GM18507 (cell line): ENCODE data around the gene PPP2R2B.
A peak's percentile ranks its signal among the peaks of the same experiment; 100 is the strongest.
"Not testable (repeated sequence)": the region's sequence is repeated elsewhere in the genome, so short reads cannot be mapped to it uniquely, and the experiment has no call there.

Source experiments
- DNase-seq: peaks from one replicate; pipeline ENCODE4 v3.0.0; 2011; ENCODE audit warnings: low read depth; ENCODE audit not compliant: insufficient read length; ENCODE audit errors: extremely low spot score
- FAIRE-seq: peaks from 2 replicates; lab custom pipeline; 2011; peaks lifted over from hg19 to GRCh38; lab: Jason Lieb, UNC

PPP2R2B gene

DNA sequence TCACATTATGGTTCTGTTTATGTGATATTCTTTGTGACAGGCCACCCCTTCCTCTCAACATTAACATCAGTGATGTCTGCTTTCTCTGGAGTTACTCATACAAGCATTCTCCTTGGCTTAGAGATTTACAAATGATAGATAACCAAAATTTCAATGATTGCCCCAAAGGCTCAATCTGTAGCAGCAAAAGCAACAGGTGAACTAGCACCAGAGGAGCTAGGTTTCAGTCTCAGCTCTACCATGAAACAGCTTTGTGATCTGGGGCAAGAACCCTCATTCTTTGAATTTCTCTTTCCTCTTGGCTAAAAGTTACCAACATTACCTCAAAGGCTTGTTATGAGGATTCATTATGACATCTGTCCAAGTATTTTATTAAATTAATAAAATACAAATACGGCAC lies 120.5 kb downstream of the PPP2R2B start:
- FAIRE-seq, result no peak
- no peak for DNase-seq

GRCh38 chr5:146756546-146756945 lies 122.0 kb downstream of the PPP2R2B start:
- DNase-seq, result no peak
- FAIRE-seq, result no peak

- FAIRE-seq (no peak), DNase-seq (no peak)
These were observed 122.8 kb downstream of the PPP2R2B start for GRCh38 chr5:146755793-146756192.

DNA sequence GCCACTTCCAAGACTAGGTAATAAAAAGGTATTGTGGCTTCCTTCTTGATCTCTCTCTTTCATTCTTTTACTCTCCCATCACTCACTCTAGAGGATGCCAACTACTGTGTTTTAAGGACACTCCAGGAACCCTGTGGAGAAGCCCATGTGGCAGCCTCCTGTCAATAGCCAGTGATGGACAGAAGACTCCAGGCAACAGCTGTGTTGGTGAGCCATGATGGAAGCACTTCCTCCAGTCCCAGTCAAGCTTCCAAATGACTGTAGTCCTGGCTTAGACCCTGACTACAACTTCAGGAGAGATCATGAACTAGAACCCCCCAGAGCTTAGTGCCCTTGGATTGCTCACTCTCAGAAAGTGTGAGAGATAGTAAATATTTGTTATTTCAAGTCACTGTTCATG lies 123.9 kb downstream of the PPP2R2B start:
- no peak for DNase-seq
- FAIRE-seq, result no peak

DNA sequence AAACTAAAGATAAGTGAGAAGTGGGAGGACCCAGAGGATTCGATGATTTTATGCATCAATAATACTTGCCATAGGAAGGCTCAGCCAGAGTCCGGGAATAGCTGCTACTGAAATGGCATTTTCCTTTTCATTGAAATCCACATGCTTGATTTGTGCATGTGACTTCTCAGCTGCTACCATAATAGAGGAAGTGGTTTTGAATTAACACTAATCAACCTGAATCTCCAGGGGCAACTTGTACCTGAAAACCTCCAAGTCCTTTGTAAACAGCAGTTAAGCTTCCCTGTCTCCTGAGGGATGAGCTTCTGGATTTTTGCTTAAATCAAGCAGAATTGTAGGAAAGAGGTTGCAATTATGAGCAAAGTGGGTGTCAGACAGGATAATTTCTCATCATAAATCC lies 124.9 kb downstream of the PPP2R2B start:
- DNase-seq, result no peak
- no peak for FAIRE-seq

- peak; percentile 8 for DNase-seq
- peak; percentile 89 for FAIRE-seq
These were observed 126.7 kb downstream of the PPP2R2B start for GRCh38 chr5:146751781-146752401.

DNA sequence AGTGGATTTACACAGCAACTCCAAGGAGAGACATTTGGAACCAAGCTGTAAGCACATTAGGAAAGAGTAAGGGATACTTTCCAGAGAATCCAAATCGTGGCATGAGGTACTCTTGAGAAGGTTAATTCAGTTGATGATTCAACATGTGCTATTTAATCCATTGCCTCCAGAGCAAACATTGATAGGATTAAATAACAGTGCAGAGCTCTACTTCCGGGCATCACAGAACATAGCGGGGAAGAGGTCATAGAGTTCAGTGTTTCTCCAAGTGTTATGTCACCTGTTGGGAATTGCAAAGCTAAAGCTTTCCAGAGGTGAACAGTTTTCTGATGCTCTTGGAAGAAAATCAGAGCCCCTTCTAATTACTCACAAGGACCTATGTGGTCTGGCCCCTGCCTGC lies 127.5 kb downstream of the PPP2R2B start:
- DNase-seq (no peak), FAIRE-seq (no peak)

- DNase-seq (no peak), FAIRE-seq (no peak)
These were observed 130.0 kb downstream of the PPP2R2B start for GRCh38 chr5:146748533-146748932.

GRCh38 chr5:146745931-146746577 lies 132.5 kb downstream of the PPP2R2B start:
- no peak for FAIRE-seq
- DNase-seq, result no peak

DNA sequence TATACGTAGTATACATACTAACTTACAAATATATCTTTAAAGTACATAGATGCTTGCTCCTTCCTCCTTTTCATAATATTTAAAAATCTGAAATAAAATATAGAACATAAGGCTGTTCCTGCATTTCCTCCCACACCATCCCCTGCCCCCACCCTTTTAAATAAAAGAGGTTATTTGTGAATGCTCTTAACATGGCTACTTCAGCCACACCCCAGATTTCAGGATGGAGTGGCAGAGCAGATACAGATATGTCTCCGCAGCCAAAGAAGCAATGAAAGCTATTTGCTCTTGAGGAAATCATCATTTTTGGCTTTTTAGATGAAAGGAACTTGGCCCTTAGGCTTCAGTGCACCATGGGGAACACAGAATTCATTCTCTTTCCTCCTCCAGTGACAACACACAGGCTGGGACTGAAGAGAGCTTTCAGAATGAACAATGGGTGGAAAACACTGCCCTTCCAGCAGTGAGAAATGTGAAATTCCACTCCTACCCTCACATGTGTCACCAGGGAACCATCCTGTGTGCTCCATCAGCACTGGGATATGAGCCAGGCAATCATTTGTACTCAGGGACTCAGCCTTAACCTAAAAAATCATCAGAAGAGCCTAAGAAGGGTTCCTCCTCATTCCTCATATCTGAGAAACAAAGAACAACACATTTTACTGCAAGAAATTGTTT lies 134.3 kb downstream of the PPP2R2B start:
- FAIRE-seq (no peak), DNase-seq (no peak)

DNA sequence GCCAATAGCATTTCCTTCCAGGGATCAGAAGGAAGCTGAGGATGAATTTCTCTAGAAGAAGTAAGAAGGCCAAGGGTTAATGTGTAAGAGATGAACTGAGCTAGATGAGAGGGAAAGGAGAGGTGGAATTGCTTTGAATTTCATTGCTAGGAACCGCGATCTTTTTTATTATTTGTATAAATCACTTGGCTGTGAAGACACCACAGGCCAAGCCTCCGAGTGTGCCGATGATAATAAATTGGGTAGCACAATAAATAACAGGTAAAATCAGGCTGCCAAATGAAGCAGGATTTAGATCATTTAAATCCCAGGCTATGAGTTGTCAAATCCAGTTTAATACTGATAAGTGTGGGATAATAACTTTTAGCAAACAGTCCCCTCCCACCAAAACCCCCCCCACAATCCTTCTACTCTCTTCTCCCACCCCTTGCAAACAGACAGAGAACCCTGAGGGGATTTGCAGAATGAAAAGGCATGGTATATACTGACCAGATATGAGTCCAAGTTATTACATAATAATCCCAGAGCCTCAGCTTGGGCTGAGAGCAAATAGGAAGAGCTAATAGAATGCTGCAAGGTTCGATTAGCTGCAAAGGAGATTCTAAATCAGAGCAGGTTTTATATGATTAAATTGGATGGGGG lies 143.5 kb downstream of the PPP2R2B start:
- FAIRE-seq (no peak), DNase-seq (no peak)

GRCh38 chr5:146732962-146733361 lies 145.6 kb downstream of the PPP2R2B start:
- FAIRE-seq, result no peak
- DNase-seq, result no peak

DNA sequence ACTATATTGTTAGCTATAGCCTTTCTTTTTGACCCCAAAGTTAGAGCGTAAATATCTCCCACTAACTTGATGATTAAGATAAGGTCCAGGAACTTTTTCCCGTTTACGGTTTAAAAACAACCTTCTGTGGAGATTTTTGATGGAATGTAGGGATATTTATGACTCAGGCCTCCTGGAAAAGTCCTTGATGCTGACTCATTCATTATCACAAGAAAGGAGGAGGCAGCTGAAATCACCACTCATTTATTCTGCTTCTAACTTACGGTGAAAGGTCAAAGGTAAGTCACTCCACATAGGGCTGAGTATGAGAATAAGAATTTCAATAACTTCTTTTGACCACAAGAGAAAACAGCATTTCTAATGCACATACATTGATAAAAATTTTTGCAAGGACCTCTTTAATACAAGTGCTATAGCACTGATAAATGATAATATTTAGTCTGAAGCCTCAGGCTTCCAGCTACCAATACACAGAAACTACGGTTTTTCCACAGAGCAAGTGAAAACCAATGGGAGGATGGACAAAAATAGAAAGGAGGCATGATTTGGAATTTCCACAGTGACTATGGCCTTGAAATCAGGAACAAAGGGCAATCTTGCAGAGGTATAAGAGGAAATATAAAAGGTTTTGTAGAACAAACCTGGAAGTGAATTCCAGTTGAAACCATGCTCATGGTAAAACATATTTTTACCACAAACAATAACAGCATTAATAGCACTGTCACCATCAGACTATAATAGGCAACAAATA lies 146.5 kb downstream of the PPP2R2B start:
- FAIRE-seq (no peak), DNase-seq (no peak)

- not testable (repeated sequence) for FAIRE-seq, DNase-seq
These were observed 149.8 kb downstream of the PPP2R2B start for GRCh38 chr5:146728746-146729145.

DNA sequence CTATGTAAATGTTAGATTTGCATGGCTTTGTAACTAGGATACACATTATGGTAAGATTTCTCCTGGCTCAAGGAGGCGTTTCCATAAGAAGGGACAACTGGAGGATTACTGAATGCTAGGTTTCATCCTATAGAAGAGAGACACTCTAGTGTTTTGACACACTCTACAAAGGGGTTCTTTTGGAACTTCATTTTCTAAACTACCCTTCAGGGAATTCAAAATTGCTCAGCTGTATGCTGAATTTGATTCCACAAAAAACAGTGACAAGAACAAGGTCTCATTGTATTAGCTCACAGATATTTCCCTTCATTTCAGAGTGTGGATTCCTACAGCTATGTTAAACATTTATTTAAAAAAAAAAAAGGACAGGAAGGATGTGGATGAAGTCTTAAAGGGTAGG lies 151.7 kb downstream of the PPP2R2B start:
- FAIRE-seq (no peak), DNase-seq (no peak)

GRCh38 chr5:146726020-146726419 lies 152.5 kb downstream of the PPP2R2B start:
- FAIRE-seq (no peak), DNase-seq (no peak)

GRCh38 chr5:146725025-146725424 lies 153.5 kb downstream of the PPP2R2B start:
- DNase-seq, result no peak

DNA sequence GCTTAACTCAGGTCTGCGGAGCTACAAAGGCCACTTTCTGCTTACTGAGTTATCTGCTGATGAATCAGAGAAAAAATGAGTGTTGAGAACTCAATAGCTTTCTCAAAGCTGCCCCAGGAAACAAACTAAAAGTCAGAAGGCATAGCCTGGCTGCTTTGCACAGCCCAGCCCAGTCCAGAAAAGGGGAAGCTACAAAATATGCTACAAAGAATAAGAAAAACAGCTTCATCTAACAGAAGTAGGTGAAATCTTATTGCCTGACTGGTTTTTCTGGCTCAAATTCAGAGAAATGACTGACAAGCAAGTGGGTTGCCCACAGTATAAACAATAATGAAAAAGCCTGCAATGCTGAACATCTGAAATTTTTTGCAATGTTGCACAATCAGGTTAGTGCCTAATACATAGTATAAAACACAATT lies 156.2 kb downstream of the PPP2R2B start:
- DNase-seq (no peak), FAIRE-seq (no peak)

More at GRCh38 chr5:146725025-146725424, 153.5 kb downstream of the PPP2R2B start:
- FAIRE-seq, result no peak

- DNase-seq, result no peak
These were observed 157.3 kb downstream of the PPP2R2B start for GRCh38 chr5:146721073-146721815.

More at GRCh38 chr5:146721073-146721815, 157.3 kb downstream of the PPP2R2B start:
- FAIRE-seq, result no peak
